ENCODE data around the gene FSD1L. TPM values are rescaled to one million over a fixed set of nuclear protein-coding genes. Genes with fewer than 3 reads are reported as not detected.

The FSD1L gene
- total and polyA plus RNA-seq, 4 donors, result 1.3 to 6.9 (median 3.2) TPM

DNA sequence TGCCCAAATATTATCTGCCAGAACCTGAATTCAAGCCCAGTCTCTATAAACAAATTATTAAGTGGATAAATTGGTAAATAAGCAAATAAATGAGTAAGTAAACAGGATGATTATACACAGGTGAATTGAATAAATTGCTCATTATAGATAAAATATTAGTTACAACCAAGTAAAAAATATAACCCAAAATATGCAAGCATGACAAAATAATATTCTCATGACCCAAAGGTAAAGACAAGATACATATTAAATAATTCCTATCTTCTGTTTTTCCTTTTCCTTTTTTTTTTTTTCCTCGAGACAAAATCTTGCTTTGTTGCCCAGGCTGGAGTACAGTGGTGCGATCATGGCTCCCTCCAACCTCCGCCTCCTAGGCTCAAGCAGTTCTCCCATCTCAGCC is 21.2 kb upstream of the FSD1L start:
- no peak overlapping the region for H3K27ac ChIP-seq (ENCODE audit: low read depth in 1 of 2, low read length in 2 of 2)
- no peaks in the 10 kb centered on the region for H3K9me3 ChIP-seq (ENCODE audit: control insufficient read depth, low read length)
- H3K4me1 ChIP-seq (ENCODE audit: control insufficient read depth in 1 of 2, insufficient read depth in 2 of 2, low read length in 2 of 2), result no peaks in the 10 kb centered on the region
- no peak for DNase-seq
- 90 to 93% methylated on average over 3 of the region's 3 CpGs for WGBS, 2 donors
- H3K36me3 ChIP-seq (ENCODE audit: control insufficient read depth in 1 of 2, insufficient read depth in 2 of 2, low read length in 1 of 2), result no peaks in the 10 kb centered on the region
- ATAC-seq (ENCODE audit: low FRiP score), result no peak
- intact Hi-C loops (cut with DNase I), result no loop called here
- no peaks in the 10 kb centered on the region for H3K27me3 ChIP-seq (ENCODE audit: control insufficient read depth in 1 of 2, insufficient read depth in 2 of 2, low read length in 1 of 2)
- H3K4me3 ChIP-seq (ENCODE audit: low read length in 2 of 2), result no peak overlapping the region

- WGBS, 2 donors, result 85% methylated on average over 9 of the region's 9 CpGs
- DNase-seq (no peak), ATAC-seq (ENCODE audit: low FRiP score) (no peak)
- Histone ChIP-seq H3K4me3 (ENCODE audit: low read length in 2 of 2) (no peak overlapping the region), H3K36me3 (ENCODE audit: control insufficient read depth in 1 of 2, insufficient read depth in 2 of 2, low read length in 1 of 2) (no peaks in the 10 kb centered on the region), H3K27ac (ENCODE audit: low read depth in 1 of 2, low read length in 2 of 2) (no peak overlapping the region), H3K4me1 (ENCODE audit: control insufficient read depth in 1 of 2, insufficient read depth in 2 of 2, low read length in 2 of 2) (no peaks in the 10 kb centered on the region), H3K9me3 (ENCODE audit: control insufficient read depth, low read length) (no peaks in the 10 kb centered on the region), H3K27me3 (ENCODE audit: control insufficient read depth in 1 of 2, insufficient read depth in 2 of 2, low read length in 1 of 2) (no peaks in the 10 kb centered on the region)
- intact Hi-C loops (cut with DNase I), result no loop called here
Measured at GRCh38 chr9:105431424-105432246, 16.2 kb upstream of the FSD1L start.

GRCh38 chr9:105432247-105432842 is 15.5 kb upstream of the FSD1L start:
- no peaks in the 10 kb centered on the region for H3K9me3 ChIP-seq (ENCODE audit: control insufficient read depth, low read length)
- 86% methylated on average over 2 of the region's 2 CpGs for WGBS, 2 donors
- intact Hi-C loops (cut with DNase I), result no loop called here
- H3K27ac ChIP-seq (ENCODE audit: low read depth in 1 of 2, low read length in 2 of 2), result no peak overlapping the region
- DNase-seq (no peak), ATAC-seq (ENCODE audit: low FRiP score) (no peak)
- H3K36me3 ChIP-seq (ENCODE audit: control insufficient read depth in 1 of 2, insufficient read depth in 2 of 2, low read length in 1 of 2), result no peaks in the 10 kb centered on the region
- H3K4me1 ChIP-seq (ENCODE audit: control insufficient read depth in 1 of 2, insufficient read depth in 2 of 2, low read length in 2 of 2), result no peaks in the 10 kb centered on the region
- H3K27me3 ChIP-seq (ENCODE audit: control insufficient read depth in 1 of 2, insufficient read depth in 2 of 2, low read length in 1 of 2), result no peaks in the 10 kb centered on the region
- no peak overlapping the region for H3K4me3 ChIP-seq (ENCODE audit: low read length in 2 of 2)

DNA sequence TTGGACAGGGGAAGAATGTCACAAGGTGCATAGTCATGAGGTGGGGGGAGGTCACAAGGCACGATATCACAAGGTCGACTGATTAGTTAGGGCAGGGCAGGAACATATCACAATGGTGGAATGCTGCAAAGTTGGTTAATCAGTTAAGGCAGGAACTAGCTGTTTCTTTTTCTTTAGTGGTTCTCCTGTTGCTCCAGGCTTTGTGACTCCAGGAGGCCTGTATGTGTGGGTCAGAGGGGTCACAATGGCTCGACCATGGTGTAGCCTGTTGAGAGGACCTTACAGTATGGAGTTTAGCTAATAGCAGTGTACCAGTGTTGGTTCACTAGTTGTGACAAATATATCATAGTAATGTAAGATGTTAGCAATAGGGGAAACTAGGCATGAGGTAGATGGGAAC is 12.4 kb upstream of the FSD1L start:
- 90 to 97% methylated on average over 3 of the region's 3 CpGs for WGBS, 2 donors
- H3K27ac ChIP-seq (ENCODE audit: low read depth in 1 of 2, low read length in 2 of 2), result no peak overlapping the region
- no peak overlapping the region for H3K4me3 ChIP-seq (ENCODE audit: low read length in 2 of 2)
- ATAC-seq (ENCODE audit: low FRiP score) (no peak), DNase-seq (no peak)
- no peaks in the 10 kb centered on the region for H3K4me1 ChIP-seq (ENCODE audit: control insufficient read depth in 1 of 2, insufficient read depth in 2 of 2, low read length in 2 of 2)
- intact Hi-C loops (cut with DNase I), result no loop called here
- no peaks in the 10 kb centered on the region for H3K36me3 ChIP-seq (ENCODE audit: control insufficient read depth in 1 of 2, insufficient read depth in 2 of 2, low read length in 1 of 2)
- H3K9me3 ChIP-seq (ENCODE audit: control insufficient read depth, low read length), result no peaks in the 10 kb centered on the region
- no peaks in the 10 kb centered on the region for H3K27me3 ChIP-seq (ENCODE audit: control insufficient read depth in 1 of 2, insufficient read depth in 2 of 2, low read length in 1 of 2)

DNA sequence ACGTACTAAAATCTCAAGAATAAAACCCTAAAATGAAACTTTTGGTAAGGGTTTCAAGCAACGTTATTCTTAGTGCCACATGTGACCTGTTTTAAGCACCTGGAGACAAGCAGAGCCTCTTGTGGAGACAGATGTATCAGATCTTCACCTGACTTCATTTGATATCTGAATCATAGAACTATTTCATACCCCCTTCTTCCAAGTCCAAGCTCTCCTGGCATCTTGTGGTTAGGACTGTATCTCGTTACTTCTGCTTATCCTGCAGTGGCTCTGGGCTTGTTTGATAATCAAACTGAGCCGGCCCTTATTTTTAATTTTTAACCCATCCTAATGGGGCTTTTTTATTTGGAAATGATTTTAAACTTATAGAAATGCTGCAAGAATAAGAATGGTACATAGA is 11.1 kb upstream of the FSD1L start:
- Histone ChIP-seq H3K27ac (ENCODE audit: low read depth in 1 of 2, low read length in 2 of 2) (no peak overlapping the region), H3K36me3 (ENCODE audit: control insufficient read depth in 1 of 2, insufficient read depth in 2 of 2, low read length in 1 of 2) (no peaks in the 10 kb centered on the region), H3K27me3 (ENCODE audit: control insufficient read depth in 1 of 2, insufficient read depth in 2 of 2, low read length in 1 of 2) (no peaks in the 10 kb centered on the region), H3K9me3 (ENCODE audit: control insufficient read depth, low read length) (no peaks in the 10 kb centered on the region), H3K4me1 (ENCODE audit: control insufficient read depth in 1 of 2, insufficient read depth in 2 of 2, low read length in 2 of 2) (no peaks in the 10 kb centered on the region), H3K4me3 (ENCODE audit: low read length in 2 of 2) (no peak overlapping the region)
- no peak for ATAC-seq (ENCODE audit: low FRiP score)
- 92 to 96% methylated on average over 4 of the region's 4 CpGs for whole genome bisulfite sequencing, 2 donors
- DNase-seq, result no peak
- intact Hi-C loops (cut with DNase I), result no loop called here

GRCh38 chr9:105437704-105438103 is 10.1 kb upstream of the FSD1L start:
- Histone ChIP-seq H3K27me3 (ENCODE audit: control insufficient read depth in 1 of 2, insufficient read depth in 2 of 2, low read length in 1 of 2) (no peaks in the 10 kb centered on the region), H3K27ac (ENCODE audit: low read depth in 1 of 2, low read length in 2 of 2) (no peak overlapping the region), H3K4me3 (ENCODE audit: low read length in 2 of 2) (no peak overlapping the region), H3K4me1 (ENCODE audit: control insufficient read depth in 1 of 2, insufficient read depth in 2 of 2, low read length in 2 of 2) (no peaks in the 10 kb centered on the region), H3K36me3 (ENCODE audit: control insufficient read depth in 1 of 2, insufficient read depth in 2 of 2, low read length in 1 of 2) (no peaks in the 10 kb centered on the region), H3K9me3 (ENCODE audit: control insufficient read depth, low read length) (no peaks in the 10 kb centered on the region)
- WGBS, 2 donors, result 85 to 88% methylated on average over 1 of the region's 1 CpG
- ATAC-seq (ENCODE audit: low FRiP score) (no peak), DNase-seq (no peak)
- intact Hi-C loops (cut with DNase I), result no loop called here

- ATAC-seq (ENCODE audit: low FRiP score) (no peak), DNase-seq (no peak)
- no peaks in the 10 kb centered on the region for H3K9me3 ChIP-seq (ENCODE audit: control insufficient read depth, low read length)
- H3K36me3 ChIP-seq (ENCODE audit: control insufficient read depth in 1 of 2, insufficient read depth in 2 of 2, low read length in 1 of 2), result no peaks in the 10 kb centered on the region
- H3K4me1 ChIP-seq (ENCODE audit: control insufficient read depth in 1 of 2, insufficient read depth in 2 of 2, low read length in 2 of 2), result no peaks in the 10 kb centered on the region
- intact Hi-C loops (cut with DNase I), result no loop called here
- no peak overlapping the region for H3K27ac ChIP-seq (ENCODE audit: low read depth in 1 of 2, low read length in 2 of 2)
- H3K4me3 ChIP-seq (ENCODE audit: low read length in 2 of 2), result no peak overlapping the region
- WGBS, 2 donors, result 37 to 51% methylated on average over 8 of the region's 8 CpGs
- no peaks in the 10 kb centered on the region for H3K27me3 ChIP-seq (ENCODE audit: control insufficient read depth in 1 of 2, insufficient read depth in 2 of 2, low read length in 1 of 2)
Measured at GRCh38 chr9:105438141-105438806, 9.6 kb upstream of the FSD1L start.

GRCh38 chr9:105439428-105439827 is 8.4 kb upstream of the FSD1L start:
- intact Hi-C loops (cut with DNase I), result no loop called here
- DNase-seq (no peak), ATAC-seq (ENCODE audit: low FRiP score) (no peak)
- Histone ChIP-seq H3K27me3 (ENCODE audit: control insufficient read depth in 1 of 2, insufficient read depth in 2 of 2, low read length in 1 of 2) (no peaks in the 10 kb centered on the region), H3K27ac (ENCODE audit: low read depth in 1 of 2, low read length in 2 of 2) (no peak overlapping the region), H3K4me1 (ENCODE audit: control insufficient read depth in 1 of 2, insufficient read depth in 2 of 2, low read length in 2 of 2) (no peaks in the 10 kb centered on the region), H3K4me3 (ENCODE audit: low read length in 2 of 2) (no peak overlapping the region), H3K36me3 (ENCODE audit: control insufficient read depth in 1 of 2, insufficient read depth in 2 of 2, low read length in 1 of 2) (no peaks in the 10 kb centered on the region), H3K9me3 (ENCODE audit: control insufficient read depth, low read length) (no peaks in the 10 kb centered on the region)
